Left colon (tissue), 2 donors: Measurements from ENCODE around the gene HECTD4. TPM values are rescaled to one million over a fixed set of nuclear protein-coding genes. Genes with fewer than 3 reads are reported as not detected.
"Not testable (repeated sequence)": the region's sequence is repeated elsewhere in the genome, so short reads cannot be mapped to it uniquely, and the experiment has no call there.

ENCODE experiments used
- ATAC-seq: fragments of 200-7000 bp; cut with Tn5 transposase; one replicate; pipeline ENCODE4 v1.9.1; 2020; ENCODE audit warnings: mild to moderate bottlenecking, moderate library complexity
- DNase-seq, 2 donors: peaks; one replicate each; pipeline ENCODE4 v3.0.0-alpha.2; 2020
- intact Hi-C, 2 donors: fragments of 100-400 bp; cut with DNase I in 1 of 2; cut with micrococcal nuclease in 1 of 2; formaldehyde crosslinking; loops; one replicate each; pipeline versions ENCODE4 v1.11.2 to v1.14.0; 2022; cut with DNase I, micrococcal nuclease
- total RNA-seq, 2 donors: library from RNA; stranded (reverse); fragmentation: NEBNext Ultra II Directional; extraction: Animal tissue kit (Norgen Biotek cat#: 25700); gene quantifications; one replicate each; pipeline ENCODE4 v1.2.1, GENCODE V29; 2021
- donor health status: DM: no; HTN: no; CAD: no.
- donor health status: DM: yes; HTN: yes; CAD: no.

HECTD4 gene
- total RNA-seq, 2 donors from 2014 or later: 49.3 to 61.3 TPM

GRCh38 chr12:112361271-112361670, 21.0 kb downstream of the HECTD4 start:
- ATAC-seq: no peak
- intact Hi-C loops: no loop called here
- no peak for DNase-seq

- ATAC-seq (no peak), DNase-seq (no peak)
- intact Hi-C loops: no loop called here
These were observed 22.9 kb downstream of the HECTD4 start for GRCh38 chr12:112359290-112359689.

- intact Hi-C loops: no loop called here
- DNase-seq (no peak), ATAC-seq (no peak)
These were observed 25.0 kb downstream of the HECTD4 start for GRCh38 chr12:112357214-112357613.

- DNase-seq (no peak), ATAC-seq (peak; percentile 58)
- intact Hi-C loops: no loop called here
These were observed 27.8 kb downstream of the HECTD4 start for GRCh38 chr12:112354399-112354798.

GRCh38 chr12:112353393-112353792, 28.8 kb downstream of the HECTD4 start:
- no peak for ATAC-seq

GRCh38 chr12:112352921-112353320, 29.3 kb downstream of the HECTD4 start:
- no peak for DNase-seq
- intact Hi-C loops: no loop called here
- no peak for ATAC-seq

More at GRCh38 chr12:112353393-112353792, 28.8 kb downstream of the HECTD4 start:
- intact Hi-C loops: no loop called here
- DNase-seq: no peak

GRCh38 chr12:112350593-112351592, 31.3 kb downstream of the HECTD4 start:
- intact Hi-C loops: no loop called here
- no peak for DNase-seq
- peak; percentile 82 for ATAC-seq

- ATAC-seq: no peak
- DNase-seq: no peak
- intact Hi-C loops: no loop called here
These were observed 32.8 kb downstream of the HECTD4 start for GRCh38 chr12:112349431-112349830.

- intact Hi-C loops, DNase-seq, ATAC-seq: not testable (repeated sequence)
These were observed 33.3 kb downstream of the HECTD4 start for GRCh38 chr12:112348926-112349325.

GRCh38 chr12:112347581-112347982, 34.6 kb downstream of the HECTD4 start:
- DNase-seq: no peak
- intact Hi-C loops: no loop called here
- ATAC-seq: no peak

- DNase-seq: no peak
- intact Hi-C loops: no loop called here
- ATAC-seq: no peak
These were observed 36.0 kb downstream of the HECTD4 start for GRCh38 chr12:112346194-112346593.

- DNase-seq: no peak
- intact Hi-C loops: no loop called here
- no peak for ATAC-seq
These were observed 38.0 kb downstream of the HECTD4 start for GRCh38 chr12:112344220-112344619.

- no peak for DNase-seq
- intact Hi-C loops: no loop called here
- no peak for ATAC-seq
These were observed 39.6 kb downstream of the HECTD4 start for GRCh38 chr12:112342587-112342986.

GRCh38 chr12:112341046-112341825, 41.0 kb downstream of the HECTD4 start:
- ATAC-seq (peak; percentile 61), DNase-seq (no peak)
- intact Hi-C loops: no loop called here

GRCh38 chr12:112340230-112340629, 42.0 kb downstream of the HECTD4 start:
- DNase-seq (no peak), ATAC-seq (no peak)
- intact Hi-C loops: no loop called here

- DNase-seq, intact Hi-C loops, ATAC-seq: not testable (repeated sequence)
These were observed 47.2 kb downstream of the HECTD4 start for GRCh38 chr12:112334999-112335398.

GRCh38 chr12:112333019-112333418, 49.2 kb downstream of the HECTD4 start:
- DNase-seq: no peak
- no peak for ATAC-seq
- intact Hi-C loops: no loop called here

GRCh38 chr12:112331886-112332285, 50.3 kb downstream of the HECTD4 start:
- ATAC-seq (peak; percentile 61), DNase-seq (no peak)
- intact Hi-C loops: no loop called here

- DNase-seq (no peak), ATAC-seq (no peak)
- intact Hi-C loops: no loop called here
These were observed 51.5 kb downstream of the HECTD4 start for GRCh38 chr12:112330706-112331105.
